Activated T-cell treated with anti-CD3 and anti-CD28 coated beads, Interleukin-2, amount 50 U/mL, for 1 hour (primary cell): ENCODE measurements around the gene VPS29.
A peak's percentile ranks its signal among the peaks of the same experiment; 100 is the strongest.
"Not testable (repeated sequence)": the region's sequence is repeated elsewhere in the genome, so short reads cannot be mapped to it uniquely, and the experiment has no call there.

Source experiments
- DNase-seq: peaks from one replicate; pipeline ENCODE4 v3.0.0-alpha.2; 2020

The VPS29 gene

GRCh38 chr12:110501752-110502738, at the start of gene VPS29, which contains the start of gene RAD9B:
TSS of gene VPS29 (minus strand) at chr12:110502111. CDS start at chr12:110502051, 60 bp downstream.
TSS of gene RAD9B (plus strand) at chr12:110502331. CDS start at chr12:110502338, 7 bp downstream.
- DNase-seq, result peak; percentile 97

GRCh38 chr12:110550981-110551380, 49.1 kb upstream of the VPS29 start:
- no peak for DNase-seq

GRCh38 chr12:110549716-110550115, 47.8 kb upstream of the VPS29 start:
- DNase-seq, result no peak

GRCh38 chr12:110548678-110549077, 46.8 kb upstream of the VPS29 start:
- no peak for DNase-seq

GRCh38 chr12:110547090-110547489, 45.2 kb upstream of the VPS29 start:
- no peak for DNase-seq

GRCh38 chr12:110546339-110546738, 44.4 kb upstream of the VPS29 start:
- DNase-seq, result no peak

GRCh38 chr12:110545812-110546211, 43.9 kb upstream of the VPS29 start:
- no peak for DNase-seq

GRCh38 chr12:110545259-110545658, 43.3 kb upstream of the VPS29 start:
- DNase-seq, result not testable (repeated sequence)

GRCh38 chr12:110543965-110544364, 42.1 kb upstream of the VPS29 start:
- no peak for DNase-seq

GRCh38 chr12:110543252-110543959, 41.5 kb upstream of the VPS29 start:
- no peak for DNase-seq

GRCh38 chr12:110540048-110540447, 38.1 kb upstream of the VPS29 start:
- no peak for DNase-seq

- no peak for DNase-seq
Observed at GRCh38 chr12:110538869-110539622, 37.1 kb upstream of the VPS29 start.

GRCh38 chr12:110537605-110538409, 35.9 kb upstream of the VPS29 start:
- DNase-seq, result no peak

- DNase-seq, result no peak
Observed at GRCh38 chr12:110536834-110537604, 35.1 kb upstream of the VPS29 start.

GRCh38 chr12:110534811-110535210, 32.9 kb upstream of the VPS29 start:
- DNase-seq, result no peak

GRCh38 chr12:110533607-110534006, 31.7 kb upstream of the VPS29 start:
- no peak for DNase-seq

GRCh38 chr12:110532644-110533043, 30.7 kb upstream of the VPS29 start:
- no peak for DNase-seq

GRCh38 chr12:110531741-110532333, 29.9 kb upstream of the VPS29 start:
- DNase-seq, result no peak

GRCh38 chr12:110530511-110530910, 28.6 kb upstream of the VPS29 start:
- no peak for DNase-seq

GRCh38 chr12:110528277-110528839, 26.4 kb upstream of the VPS29 start:
- no peak for DNase-seq
